Measurements from ENCODE around the gene WDR83.
"Not testable (repeated sequence)": the region's sequence is repeated elsewhere in the genome, so short reads cannot be mapped to it uniquely, and the experiment has no call there.

Gene WDR83

DNA sequence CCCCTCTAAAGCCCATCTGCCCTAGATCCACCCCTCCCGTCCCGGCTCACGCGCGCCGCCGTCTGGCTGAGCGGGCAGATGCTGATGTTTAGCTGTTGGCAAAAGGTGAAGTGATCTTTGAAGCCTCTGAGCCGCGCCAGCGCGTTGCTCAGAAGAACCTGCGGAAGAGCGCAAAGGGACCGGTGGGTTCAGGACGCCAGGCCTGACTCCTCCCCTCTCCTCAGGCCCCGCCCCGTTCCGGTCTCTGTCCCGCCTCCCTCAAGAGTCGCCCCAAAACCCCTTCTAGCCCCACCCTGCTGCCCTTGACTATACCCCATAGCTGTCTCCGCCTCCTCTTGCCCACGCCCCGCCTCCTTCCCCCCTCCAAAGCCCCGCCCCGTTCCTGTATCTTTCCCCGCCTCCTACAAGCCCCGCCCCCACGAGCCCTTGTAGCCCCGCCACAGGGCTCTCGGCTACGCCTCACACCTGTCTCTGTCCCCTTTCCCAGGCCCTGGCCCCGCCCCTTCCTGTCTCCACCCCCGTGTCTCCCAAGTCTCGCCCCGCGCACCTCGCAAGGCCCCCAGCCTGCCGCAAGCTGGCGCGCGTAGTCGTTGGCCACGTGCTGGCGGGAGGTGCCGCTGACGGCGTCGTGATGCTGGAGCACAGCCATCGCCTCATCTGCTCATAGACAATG is 9.6 kb upstream of the WDR83 start:
- peak; percentile 20 for DNase-seq

DNA sequence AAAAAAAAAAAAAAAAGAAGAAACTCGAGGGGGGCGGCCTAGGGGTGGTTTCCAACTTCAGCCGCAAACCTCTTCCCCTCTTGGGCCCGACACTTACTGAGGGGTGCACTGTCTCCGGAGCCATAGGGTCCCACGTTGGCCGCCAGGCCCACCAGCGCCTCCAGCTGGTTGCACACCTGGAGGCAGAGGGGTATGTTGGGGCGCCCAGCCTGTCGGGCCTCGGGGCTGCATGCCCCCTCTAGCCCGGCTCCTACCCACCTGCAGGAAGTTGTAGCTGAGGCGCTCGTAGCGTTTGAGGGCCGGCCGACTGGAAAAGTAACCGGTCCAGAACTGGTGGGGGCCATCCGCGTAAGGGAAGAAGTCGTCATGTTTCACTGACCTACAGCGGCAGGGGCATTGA is 8.6 kb upstream of the WDR83 start:
- DNase-seq: no peak

DNA sequence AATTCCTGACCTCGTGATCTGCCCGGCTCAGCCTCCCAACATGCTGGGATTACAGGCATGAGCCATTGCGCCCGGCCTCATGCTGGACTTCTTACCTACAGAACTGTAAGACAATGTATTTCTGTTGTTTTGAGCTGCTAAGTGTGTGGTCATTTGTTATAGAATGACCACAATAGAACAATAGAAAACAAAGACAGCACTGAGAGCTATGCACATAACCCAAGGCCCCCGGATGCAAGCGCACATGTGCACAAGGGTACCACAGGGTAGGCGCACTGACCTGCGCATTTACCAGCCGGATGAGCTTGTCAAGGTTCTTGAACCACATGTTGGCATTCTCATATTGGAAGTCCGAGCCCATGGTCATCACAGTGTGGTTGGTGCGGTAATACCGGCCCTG is 5.6 kb upstream of the WDR83 start:
- DNase-seq: no peak

DNA sequence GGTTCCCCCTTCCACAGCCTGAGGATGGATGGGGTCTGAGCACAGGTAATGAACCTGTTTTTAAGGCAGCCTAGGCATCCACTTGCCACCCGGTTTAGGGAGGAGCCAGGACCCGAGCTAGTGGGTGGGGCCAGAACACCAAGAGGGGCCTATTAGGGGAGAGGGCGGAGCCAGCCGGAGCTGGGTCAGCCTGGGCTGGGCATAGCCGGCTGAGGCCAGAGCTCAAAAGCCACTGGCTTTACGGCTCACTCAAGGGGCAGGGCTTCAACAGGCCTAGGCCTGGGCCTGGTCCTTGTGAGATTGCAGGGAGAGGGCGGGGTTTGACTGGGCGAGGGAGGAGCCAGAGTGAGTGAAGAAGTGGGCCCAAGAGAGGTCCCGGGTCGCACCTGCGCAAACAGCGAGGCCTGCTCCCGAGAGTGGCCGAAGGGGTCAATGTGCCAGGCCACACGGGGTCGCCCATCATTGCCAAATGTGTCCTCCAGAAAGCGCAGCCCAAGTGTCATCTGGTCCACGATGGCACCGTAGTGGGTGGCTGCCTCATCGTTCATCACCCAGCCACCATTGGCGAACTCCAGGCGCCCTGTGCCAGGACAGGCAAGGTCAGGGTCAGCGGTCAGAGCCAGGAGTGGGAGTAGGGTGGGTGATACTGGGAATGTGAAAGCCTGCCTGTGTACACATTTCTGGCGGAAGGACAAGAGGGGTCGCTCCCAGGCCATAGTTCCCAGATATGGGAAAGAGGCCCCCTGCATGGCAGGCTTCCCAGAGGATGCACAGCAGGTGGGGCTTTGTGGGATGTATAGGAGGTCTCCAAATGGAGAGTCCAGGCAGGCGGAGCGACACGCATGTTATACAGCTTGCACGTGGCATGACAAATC is 2.0 kb upstream of the WDR83 start:
- DNase-seq: no peak

DNA sequence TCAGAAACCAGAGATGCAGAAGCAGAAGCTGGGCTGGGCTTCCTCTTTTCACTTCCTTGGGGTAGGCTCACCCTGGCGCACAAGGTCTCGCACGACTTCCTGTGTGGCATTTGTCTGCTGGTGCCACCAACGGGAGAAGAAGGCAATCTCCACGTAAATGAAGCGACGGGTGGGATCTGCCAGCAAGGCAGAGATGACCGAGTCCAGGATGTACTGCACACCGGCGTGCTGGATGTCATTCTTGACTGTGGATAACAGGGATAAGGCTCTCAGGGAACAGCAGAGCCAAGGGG is 1.4 kb upstream of the WDR83 start:
- peak; percentile 66 for DNase-seq

DNA sequence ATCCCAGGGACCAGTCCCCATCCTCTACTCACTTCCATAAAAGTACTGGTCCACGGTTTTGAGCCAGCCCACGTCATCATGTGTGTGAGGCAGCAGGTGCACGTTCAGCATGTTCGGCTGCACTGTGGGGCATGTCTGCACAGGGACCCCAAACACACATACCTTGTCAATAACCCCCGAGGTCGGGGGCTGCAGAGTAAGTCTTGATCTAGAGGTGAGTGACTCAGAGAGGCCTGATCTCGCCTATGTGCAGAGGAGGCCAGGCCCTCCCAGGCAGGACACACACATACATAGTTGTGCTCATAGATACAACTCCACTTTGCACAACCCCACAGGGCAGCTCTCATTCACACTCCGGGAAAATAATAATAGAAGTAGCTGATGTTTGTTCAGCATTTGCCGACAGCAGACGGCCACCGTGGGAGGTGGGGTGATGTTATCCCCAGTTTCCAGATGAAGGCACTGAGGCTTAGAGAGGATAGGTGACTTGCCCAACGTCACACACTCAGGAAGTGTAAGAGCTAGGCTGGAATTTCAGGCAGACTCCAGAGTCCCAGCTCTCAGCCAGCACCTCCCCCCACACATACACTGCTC is 839 bp upstream of the WDR83 start:
- no peak for DNase-seq

DNA sequence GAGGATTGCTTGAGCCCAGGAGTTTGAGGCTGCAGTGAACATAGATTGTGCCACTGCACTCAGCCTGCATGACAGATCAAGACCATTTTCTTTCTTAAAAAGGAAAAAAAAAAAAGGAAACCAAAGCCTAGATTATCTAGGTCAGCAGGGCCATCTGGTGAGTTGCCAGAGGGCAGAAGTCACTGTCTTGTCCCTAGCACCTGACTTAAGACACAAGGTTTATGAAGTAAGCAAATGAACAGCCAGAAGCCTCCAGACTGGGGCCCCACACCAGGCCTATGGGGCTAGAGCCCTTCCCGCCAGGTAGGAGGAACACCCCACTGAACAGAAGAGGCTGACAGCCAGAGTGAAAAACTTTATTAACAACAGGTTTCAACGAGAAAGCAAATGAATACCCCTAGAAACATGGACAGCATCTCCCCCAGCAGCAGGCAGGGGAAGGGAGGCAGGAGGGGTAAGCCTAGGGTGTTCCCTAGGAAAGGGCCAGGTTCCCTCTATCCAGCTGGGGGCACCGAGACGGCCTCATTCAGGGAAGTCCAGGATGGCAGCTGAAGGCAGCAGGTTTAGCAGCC is 1.2 kb downstream of the WDR83 start:
- no peak for DNase-seq

DNA sequence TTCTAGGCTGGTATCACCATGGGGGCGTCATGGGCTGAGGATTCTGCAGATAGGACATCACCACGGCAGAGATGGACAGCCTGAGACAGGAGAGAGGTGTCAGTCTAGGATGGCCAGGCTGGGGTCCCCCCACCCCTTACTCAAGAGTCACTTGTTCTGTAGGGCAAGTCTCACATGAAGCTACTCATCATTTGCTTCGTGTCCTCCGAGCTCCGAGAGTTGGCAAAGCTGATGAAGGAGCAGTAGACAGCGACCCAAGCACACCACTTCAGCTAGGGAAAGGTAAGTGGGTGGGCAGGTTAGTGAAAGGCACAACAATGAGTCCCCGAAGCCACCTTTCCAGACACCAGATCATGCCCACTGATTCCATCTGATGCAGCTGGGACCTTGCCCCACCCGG is 1.7 kb downstream of the WDR83 start:
- DNase-seq: no peak

DNA sequence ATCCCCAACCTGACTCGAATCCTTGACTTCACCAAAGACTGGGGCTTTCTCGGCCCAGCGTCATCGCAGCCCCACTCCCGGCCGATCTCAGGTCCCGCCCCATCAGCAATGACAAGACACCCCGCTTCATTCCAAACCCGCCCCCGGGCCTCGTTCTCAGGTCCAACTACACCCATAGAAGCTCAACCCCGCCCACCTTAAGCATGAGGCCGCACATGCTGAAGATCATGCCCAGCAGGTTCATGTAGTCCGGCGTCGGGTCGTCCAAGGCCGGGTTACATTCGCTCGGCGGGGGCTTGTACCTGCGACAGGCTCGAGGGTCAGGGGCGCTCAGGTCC is 2.3 kb downstream of the WDR83 start:
- DNase-seq: peak; percentile 79

DNA sequence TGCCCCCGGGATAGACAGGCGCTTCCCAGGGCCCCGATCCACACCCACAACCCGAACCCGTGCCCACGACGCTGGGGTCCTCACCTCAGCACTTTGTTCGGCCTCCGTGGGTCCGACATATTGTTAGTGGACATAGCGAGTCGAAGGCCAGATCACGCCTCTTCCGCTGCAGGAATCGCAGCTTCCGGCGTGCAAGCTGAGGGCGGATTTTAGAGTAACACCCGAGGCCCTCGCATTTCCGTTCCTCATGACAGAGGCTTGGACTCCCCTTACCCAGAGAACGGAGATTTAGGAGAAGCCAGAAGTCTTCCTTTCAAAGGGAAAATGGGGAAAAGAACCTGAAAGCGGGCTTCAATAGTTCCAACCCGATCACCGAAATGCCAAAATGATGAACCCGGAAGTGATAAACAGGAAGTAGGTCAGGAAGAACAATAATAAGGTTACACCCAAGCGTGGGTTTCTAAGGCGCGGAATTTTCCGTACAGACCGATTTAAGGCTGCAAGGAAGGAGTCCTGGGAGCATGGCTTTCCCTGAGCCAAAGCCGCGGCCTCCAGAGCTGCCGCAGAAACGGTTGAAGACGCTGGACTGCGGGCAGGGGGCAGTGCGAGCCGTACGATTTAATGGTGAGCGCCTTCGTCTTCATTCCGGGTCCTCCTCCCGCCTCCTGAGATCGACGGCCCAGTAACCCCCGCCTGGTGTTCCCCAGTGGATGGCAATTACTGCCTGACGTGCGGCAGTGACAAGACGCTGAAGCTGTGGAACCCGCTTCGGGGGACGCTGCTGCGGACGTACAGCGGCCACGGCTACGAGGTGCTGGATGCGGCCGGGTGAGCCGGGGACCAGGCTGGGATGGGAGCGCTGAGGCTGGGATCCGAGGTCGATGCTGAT is 2.9 kb downstream of the WDR83 start:
- peak; percentile 90 for DNase-seq

DNA sequence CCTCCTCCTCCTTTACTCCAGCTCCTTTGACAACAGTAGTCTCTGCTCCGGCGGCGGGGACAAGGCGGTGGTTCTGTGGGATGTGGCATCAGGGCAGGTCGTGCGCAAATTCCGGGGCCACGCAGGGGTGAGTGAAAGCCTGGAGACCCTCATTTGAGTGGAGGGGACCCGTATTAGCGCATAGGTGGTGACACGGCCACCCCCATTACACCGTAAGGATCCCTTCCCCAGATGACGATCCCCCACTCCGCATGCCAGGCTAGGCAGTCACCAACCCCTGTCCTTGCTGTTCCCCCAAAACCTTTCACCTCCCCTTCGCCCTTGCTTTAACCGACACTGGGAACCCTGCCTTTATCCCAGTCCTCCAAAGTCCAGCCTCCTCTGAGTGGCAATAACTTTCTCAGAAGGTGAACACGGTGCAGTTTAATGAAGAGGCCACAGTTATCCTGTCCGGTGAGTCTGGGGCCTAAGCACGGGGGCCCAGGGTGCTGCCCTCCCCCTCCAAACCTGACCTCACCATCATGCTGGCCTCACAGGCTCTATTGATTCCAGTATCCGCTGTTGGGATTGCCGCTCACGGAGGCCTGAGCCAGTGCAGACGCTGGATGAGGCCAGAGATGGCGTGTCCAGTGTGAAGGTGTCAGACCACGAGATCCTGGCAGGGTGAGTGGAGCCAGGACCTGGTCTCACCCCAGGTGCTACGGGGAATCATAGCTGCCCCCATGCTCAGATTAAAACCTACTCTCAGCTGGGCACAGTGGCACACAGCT is 3.7 kb downstream of the WDR83 start:
- peak; percentile 17 for DNase-seq

DNA sequence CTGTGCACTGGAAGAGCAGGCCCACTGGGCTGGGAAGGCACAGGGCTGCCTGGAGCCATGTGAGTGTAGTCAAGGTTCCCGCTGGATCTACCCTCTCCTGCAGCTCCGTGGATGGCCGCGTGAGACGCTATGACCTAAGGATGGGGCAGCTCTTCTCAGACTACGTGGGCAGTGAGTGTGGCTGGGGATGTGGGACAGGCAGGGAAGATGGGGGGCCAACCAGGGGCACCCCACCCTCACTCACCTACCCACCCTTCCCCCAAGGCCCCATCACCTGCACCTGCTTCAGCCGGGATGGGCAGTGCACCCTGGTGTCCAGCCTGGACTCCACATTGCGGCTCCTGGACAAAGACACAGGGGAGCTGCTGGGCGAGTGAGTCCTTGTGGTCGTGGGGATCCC is 6.1 kb downstream of the WDR83 start:
- DNase-seq: no peak

DNA sequence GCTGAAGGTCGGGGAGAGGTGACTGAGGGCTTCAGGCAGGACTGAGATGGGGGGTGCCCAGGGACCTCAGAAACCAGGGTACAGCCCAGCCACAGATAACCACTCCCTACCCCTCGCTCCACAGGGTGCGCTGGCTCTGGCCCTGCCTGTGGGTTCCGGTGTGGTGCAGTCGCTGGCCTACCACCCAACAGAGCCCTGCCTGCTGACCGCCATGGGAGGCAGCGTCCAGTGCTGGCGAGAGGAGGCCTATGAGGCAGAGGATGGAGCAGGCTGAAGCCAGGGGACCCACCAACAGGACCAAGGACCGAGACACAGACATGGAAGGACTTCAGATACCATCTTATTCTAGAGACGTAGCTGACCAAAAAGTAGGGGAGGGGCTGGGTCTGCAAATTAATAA is 8.8 kb downstream of the WDR83 start:
- DNase-seq: no peak

DNA sequence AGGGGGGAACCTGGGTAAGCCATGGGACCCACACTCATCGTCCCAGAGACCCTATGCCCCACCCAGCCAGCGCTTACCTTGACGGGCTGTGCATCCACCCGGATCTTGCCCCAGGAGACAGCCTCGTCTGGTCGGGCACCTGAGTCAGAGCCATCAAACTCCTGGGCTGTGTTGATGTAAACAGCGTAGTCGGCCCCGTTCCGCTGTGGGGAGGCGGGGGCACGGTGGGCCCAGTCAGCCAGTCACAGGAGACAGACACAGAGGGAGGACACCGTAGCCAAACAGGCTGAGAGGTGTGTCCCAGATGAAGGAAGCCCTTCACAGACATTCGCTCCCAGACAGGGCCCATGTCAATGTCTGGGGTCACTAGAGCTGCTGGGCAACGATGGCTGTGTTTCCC is 9.3 kb downstream of the WDR83 start:
- no peak for DNase-seq

DNA sequence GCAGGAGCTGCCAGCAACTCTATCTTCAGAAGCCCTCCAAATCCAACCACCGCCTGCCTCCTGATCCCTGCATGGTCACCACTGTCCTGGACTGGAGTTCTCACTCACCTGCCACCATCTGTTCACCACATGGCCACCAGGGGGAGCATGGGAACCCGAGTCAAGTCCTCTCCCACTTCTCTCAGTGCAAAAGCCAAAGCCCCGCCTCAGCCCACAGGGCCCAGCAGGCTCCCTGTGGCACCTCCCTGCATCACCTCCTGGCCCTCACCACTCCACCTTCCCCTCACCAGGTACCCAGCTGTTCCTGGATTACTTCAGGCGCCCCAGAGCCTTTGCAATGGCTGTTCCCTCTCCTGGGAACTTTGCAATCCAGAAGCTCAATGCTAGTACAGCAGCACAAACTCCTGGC is 9.8 kb downstream of the WDR83 start:
- peak; percentile 87 for DNase-seq

DNA sequence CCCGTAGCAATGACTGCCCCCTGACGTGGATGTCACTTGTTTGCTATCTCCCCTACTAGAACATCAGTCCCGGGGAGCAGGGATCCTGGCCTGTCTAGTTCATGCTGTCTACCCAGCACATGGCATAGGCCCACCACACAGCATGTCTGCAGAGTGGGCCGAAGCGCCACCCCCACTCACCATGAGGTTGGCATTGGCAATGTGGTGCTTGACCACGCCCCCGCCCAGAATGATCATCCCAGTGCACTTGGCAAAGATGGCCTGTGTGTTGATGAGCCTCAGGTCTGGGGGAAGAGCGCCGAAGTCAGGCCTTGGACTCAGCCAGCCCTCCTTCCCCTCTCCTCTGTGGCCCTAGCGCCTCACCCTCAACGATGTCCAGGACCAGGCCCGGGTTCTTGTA is 10.3 kb downstream of the WDR83 start:
- no peak for DNase-seq

DNA sequence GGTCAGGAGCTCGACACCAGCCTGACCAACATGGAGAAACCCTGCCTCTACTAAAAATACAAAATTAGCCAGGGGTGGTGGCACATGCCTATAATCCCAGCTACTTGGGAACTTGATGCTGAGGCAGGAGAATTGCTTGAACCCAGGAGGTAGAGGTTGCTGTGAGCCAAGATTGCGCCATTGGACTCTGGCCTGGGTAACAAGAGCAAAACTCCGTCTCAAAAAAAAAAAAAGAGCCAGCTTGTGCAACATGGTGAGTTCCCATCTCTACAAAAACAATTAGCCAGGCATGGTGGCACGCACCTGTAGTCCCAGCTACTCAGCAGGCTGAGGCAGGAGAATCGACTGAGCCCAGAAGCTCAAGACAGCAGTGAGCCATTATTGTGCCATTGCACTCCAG is 11.4 kb downstream of the WDR83 start:
- DNase-seq: not testable (repeated sequence)

DNA sequence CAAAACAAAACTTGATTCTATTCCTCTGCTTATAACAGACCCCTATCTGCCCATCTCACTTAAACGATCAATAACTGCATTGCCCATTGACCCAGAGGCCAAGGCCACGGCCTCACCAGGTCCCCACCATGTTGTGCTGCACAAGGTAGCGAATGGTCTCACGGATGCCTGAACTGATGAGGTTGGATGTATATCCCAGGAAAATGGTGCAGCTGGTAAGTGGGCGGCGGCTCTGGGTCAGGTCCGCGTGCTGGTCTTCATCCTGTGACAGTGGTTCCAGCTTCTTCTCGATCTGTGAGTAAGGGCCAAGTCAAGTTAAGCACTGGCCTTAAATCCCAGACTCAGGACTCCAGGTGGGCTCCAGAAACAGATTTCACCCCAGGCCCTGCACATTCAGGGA is 13.4 kb downstream of the WDR83 start:
- no peak for DNase-seq

DNA sequence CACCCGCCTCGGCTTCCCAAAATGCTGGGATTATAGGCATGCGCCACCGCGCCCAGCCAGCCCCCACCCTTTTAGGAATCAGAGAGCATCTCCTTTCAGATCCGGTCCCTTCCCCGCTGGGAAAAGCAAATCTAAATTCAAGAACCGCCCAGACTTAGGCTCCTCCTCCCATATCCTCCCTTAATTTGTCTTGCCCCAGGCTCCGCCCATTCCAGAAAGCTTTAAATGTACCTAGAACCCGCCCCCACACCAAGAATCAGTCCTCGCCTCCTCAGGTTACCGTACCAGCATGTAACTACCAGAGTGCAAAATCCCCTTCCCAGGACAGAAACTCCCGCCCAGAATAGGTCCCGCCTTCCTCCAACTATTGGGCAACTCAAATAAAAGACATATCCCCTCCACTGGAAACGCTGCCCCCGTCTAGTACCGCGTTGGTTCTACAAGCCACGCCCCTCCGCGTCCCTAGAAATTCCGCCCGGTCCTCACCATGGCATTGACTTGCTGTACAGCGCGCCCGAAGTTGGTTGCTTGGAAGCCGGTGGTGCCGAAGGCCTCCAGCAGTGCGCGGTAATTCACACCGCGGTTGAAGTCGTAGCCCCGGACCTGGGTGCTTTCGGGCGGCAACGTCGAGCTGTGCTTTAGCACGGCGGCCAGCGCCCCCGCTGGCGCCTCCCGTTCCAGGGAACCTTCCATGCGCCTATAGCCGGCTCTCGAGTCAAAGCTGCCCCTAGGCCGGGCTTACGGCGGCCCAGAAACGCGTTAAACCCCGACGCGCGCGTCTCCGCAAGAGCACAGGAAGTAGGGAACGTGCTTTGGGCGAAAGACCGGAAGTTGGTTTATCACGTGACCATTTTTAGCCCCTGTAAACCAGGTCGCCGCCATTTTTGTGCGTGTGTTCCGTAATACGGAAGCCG is 14.7 kb downstream of the WDR83 start, which contains the start of gene DHPS:
Gene DHPS (minus strand): TSS at position 807 of the 914 bp plus-strand sequence. CDS start 114 bp downstream, at position 693.
- DNase-seq: peak; percentile 96

DNA sequence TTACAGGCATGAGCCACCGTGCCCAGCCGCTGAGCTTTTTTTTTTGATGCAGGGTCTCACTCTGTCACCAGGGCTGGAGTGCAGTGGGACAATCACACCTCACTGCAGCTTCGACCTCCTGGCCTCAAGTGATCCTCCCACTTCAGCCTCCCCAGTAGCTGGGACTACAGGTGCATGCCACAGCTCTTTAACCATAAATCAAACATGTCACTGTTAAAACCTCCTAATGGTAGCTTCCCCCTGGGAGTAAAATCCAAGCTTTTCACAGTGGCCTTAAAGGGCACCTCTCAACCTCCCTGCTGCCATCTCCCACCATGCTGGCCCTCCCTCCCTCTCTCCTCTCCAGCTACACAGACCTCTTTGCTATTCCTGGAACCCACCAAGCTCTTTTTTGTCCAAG is 19.2 kb downstream of the WDR83 start:
- DNase-seq: no peak

Measured in femur (tissue), 1 donor.